GOT3 (cell line): ENCODE results near the gene CDH6.

ENCODE experiments used
- DNase-seq: peaks from one replicate; lab custom pipeline; 2025; ENCODE audit warnings: mixed read lengths; lab: John Stamatoyannopoulos, UW

Gene CDH6

GRCh38 chr5:31377274-31377946, 183.9 kb downstream of the CDH6 start:
- no peak for DNase-seq

- no peak for DNase-seq
These were observed 184.7 kb downstream of the CDH6 start for GRCh38 chr5:31378136-31378535.
